Right lobe of liver (tissue), 4 donors: Measurements from ENCODE around the gene GMNN.

Experiments used
- CTCF ChIP-seq, 4 donors: fragments of 200-600 bp in 3 of 4; fragments of 450-650 bp in 1 of 4; IDR thresholded peaks; one replicate each; pipeline versions ENCODE4 v1.5.1 to v1.8.0; 2016 to 2022; ENCODE audit warnings: antibody characterized with exemption in 4 of 4, mild to moderate bottlenecking in 2 of 4
- POLR2A ChIP-seq: fragments of 450-650 bp; IDR thresholded peaks from one replicate; pipeline ENCODE4 v1.6.1; 2017; ENCODE audit warnings: antibody characterized with exemption, mild to moderate bottlenecking
- donor health status: DM: no; HTN: no; CAD: no.
- donor health status: DM: no; HTN: no; CAD: no.
- donor health status: DM: no; HTN: yes; CAD: no.

GRCh38 chr6:24740861-24741260 is 33.9 kb upstream of the GMNN start:
- no peak for TF ChIP-seq CTCF (IDR thresholded peaks at IDR 0.05)
- no peak for TF ChIP-seq POLR2A
